OCI-LY3 (cell line): Measurements from ENCODE around the gene AP5M1.
"Not testable (repeated sequence)": the region's sequence is repeated elsewhere in the genome, so short reads cannot be mapped to it uniquely, and the experiment has no call there.

Source experiments
- H2AFZ ChIP-seq: fragments of 200-600, 300-600 bp; shearing (Covaris generic); 2 replicates; pipeline ENCODE4 v1.6.0; 2014; ENCODE audit warnings: antibody characterized with exemption, low read depth, low read length
- H3K27ac ChIP-seq: fragments of 200-600, 300-600 bp; sonication (generic); 2 replicates; pipeline ENCODE4 v1.5.1; 2014; ENCODE audit warnings: mild to moderate bottlenecking, low read length, moderate library complexity, mixed read lengths
- H3K27me3 ChIP-seq: fragments of 200-600, 300-600 bp; sonication (generic); 2 replicates; pipeline ENCODE4 v1.6.1; 2014; ENCODE audit warnings: low read depth, low read length, mixed read lengths
- H3K36me3 ChIP-seq: fragments of 200-600, 300-600 bp; sonication (generic); replicated peaks from 2 replicates; pipeline ENCODE3; 2014; ENCODE audit warnings: low read depth, low read length, mixed read lengths
- H3K4me1 ChIP-seq: fragments of 300-600, 200-600 bp; sonication (generic); 2 replicates; pipeline ENCODE4 v1.6.1; 2014; ENCODE audit warnings: low read length, mixed read lengths
- H3K4me2 ChIP-seq: fragments of 200-600, 300-600 bp; sonication (generic); 2 replicates; pipeline ENCODE4 v1.6.1; 2014; ENCODE audit warnings: low read length, mixed read lengths
- H3K4me3 ChIP-seq: fragments of 300-600, 200-600 bp; sonication (generic); 2 replicates; pipeline ENCODE4 v1.5.1; 2014; ENCODE audit warnings: antibody characterized with exemption, mild to moderate bottlenecking, low read length, moderate library complexity
- H3K79me2 ChIP-seq: fragments of 300-600, 200-600 bp; shearing (Covaris generic); 2 replicates; pipeline ENCODE4 v1.6.1; 2014; ENCODE audit warnings: mild to moderate bottlenecking, low read length, mixed read lengths
- H3K9ac ChIP-seq: fragments of 300-600, 200-600 bp; shearing (Covaris generic); 2 replicates; pipeline ENCODE4 v1.6.0; 2014; ENCODE audit warnings: mild to moderate bottlenecking, low read length, moderate library complexity
- H3K9me3 ChIP-seq: fragments of 200-600, 300-600 bp; shearing (Covaris generic); 2 replicates; pipeline ENCODE4 v1.6.1; 2014; ENCODE audit warnings: low read length, mixed read lengths; ENCODE audit not compliant: insufficient read depth
- H4K20me1 ChIP-seq: fragments of 200-600, 300-600 bp; sonication (generic); 2 replicates; pipeline ENCODE4 v1.6.1; 2016; ENCODE audit warnings: low read length, mixed read lengths; ENCODE audit not compliant: insufficient read depth
- EZH2phosphoT487 ChIP-seq: fragments of 200-600 bp; shearing (Covaris generic); IDR thresholded peaks from 2 replicates; pipeline ENCODE4 v1.6.1; 2018; ENCODE audit warnings: antibody characterized with exemption, mixed run types, low read depth
- TF ChIP-seq, protein P1 (sequence below): fragments of 200-600, 300-600 bp; sonication (generic); IDR thresholded peaks from 2 replicates; pipeline ENCODE4 v1.5.1; 2014; ENCODE audit warnings: antibody characterized with exemption, low read length, low read depth

The AP5M1 gene

DNA sequence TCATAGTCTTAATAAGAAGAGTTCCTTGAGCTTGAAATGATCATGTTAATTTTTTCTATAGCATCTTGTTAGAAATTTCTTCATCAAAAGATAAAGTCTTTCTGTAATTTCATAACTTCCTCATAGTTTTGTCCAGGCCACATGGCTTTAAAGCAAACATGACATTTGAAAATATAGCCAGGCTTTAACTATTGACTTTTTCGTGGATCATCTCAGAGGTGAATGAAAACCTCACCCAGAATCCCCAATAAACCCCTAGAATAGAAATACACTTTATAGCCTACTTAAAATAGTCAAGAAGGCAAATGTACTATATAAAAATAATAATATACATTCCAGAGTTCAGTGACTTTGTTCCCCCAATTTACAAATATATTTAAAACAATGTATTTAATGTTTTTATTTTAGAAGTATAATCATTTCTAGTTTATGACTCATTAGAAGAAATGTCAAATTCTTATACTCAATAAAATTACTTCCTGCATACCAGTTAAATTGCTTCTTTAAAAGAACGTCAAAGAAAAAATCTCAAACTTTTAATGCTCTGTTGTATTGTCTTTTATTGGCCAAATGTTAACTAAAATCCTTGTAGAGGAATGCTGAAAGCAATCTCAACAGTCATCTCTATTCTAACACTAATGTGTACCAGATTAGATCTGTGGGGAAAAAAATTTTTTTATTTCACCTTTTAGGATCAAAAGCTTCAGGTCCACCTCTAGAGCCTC is 21.7 kb upstream of the AP5M1 start:
- Histone ChIP-seq H3K4me1 (no peaks in the 10 kb centered on the region), H3K79me2 (peaks cover 31% of the 10 kb centered on the region), H3K4me3 (no peak overlapping the region), H3K9me3 (no peaks in the 10 kb centered on the region), H3K36me3 (peaks cover 8% of the 10 kb centered on the region), H2AFZ (no peak overlapping the region), H3K27ac (no peak overlapping the region), H3K27me3 (no peaks in the 10 kb centered on the region), H3K9ac (no peak overlapping the region), H4K20me1 (peaks cover 18% of the 10 kb centered on the region), H3K4me2 (no peak overlapping the region)
- TF ChIP-seq, protein P1, sequence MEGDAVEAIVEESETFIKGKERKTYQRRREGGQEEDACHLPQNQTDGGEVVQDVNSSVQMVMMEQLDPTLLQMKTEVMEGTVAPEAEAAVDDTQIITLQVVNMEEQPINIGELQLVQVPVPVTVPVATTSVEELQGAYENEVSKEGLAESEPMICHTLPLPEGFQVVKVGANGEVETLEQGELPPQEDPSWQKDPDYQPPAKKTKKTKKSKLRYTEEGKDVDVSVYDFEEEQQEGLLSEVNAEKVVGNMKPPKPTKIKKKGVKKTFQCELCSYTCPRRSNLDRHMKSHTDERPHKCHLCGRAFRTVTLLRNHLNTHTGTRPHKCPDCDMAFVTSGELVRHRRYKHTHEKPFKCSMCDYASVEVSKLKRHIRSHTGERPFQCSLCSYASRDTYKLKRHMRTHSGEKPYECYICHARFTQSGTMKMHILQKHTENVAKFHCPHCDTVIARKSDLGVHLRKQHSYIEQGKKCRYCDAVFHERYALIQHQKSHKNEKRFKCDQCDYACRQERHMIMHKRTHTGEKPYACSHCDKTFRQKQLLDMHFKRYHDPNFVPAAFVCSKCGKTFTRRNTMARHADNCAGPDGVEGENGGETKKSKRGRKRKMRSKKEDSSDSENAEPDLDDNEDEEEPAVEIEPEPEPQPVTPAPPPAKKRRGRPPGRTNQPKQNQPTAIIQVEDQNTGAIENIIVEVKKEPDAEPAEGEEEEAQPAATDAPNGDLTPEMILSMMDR = no peak
- no peak for TF ChIP-seq EZH2phosphoT487

- no peak overlapping the region for H2AFZ ChIP-seq
- no peaks in the 10 kb centered on the region for H3K27me3 ChIP-seq
- H4K20me1 ChIP-seq = peaks cover 60% of the 10 kb centered on the region
- no peak overlapping the region for H3K9ac ChIP-seq
- peaks cover 98% of the 10 kb centered on the region for H3K79me2 ChIP-seq
- H3K27ac ChIP-seq = peak overlapping the region; percentile 46
- peaks cover 10% of the 10 kb centered on the region for H3K36me3 ChIP-seq
- no peaks in the 10 kb centered on the region for H3K9me3 ChIP-seq
- TF ChIP-seq, protein P1 = no peak
- TF ChIP-seq EZH2phosphoT487 = no peak
- H3K4me2 ChIP-seq = peak overlapping the region; percentile 23; the same call in 1 of the 2 replicates
- H3K4me1 ChIP-seq = peaks cover 12% of the 10 kb centered on the region
- no peak overlapping the region for H3K4me3 ChIP-seq
These were observed 13.9 kb upstream of the AP5M1 start for GRCh38 chr14:57254884-57255283.

DNA sequence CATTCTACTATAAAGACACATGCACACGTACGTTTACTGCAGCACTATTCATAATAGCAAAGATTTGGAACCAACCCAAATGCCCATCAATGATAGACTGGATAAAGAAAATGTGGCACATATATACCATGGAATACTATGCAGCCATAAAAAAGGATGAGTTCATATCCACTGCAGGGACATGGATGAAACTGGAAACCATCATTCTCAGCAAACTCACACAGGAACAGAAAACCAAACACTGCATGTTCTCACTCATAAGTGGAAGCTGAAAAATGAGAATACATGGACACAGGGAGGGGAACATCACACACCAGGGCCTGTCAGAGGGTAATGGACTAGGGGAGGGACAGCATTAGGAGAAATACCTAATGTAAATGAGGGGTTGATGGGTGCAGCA is 10.6 kb upstream of the AP5M1 start:
- Histone ChIP-seq H3K79me2 (peaks cover 92% of the 10 kb centered on the region), H3K4me1 (peaks cover 12% of the 10 kb centered on the region), H4K20me1 (peaks cover 45% of the 10 kb centered on the region)
- not testable (repeated sequence) for H3K4me3 ChIP-seq, H3K27ac ChIP-seq, H2AFZ ChIP-seq, H3K9me3 ChIP-seq, H3K27me3 ChIP-seq, H3K4me2 ChIP-seq, H3K36me3 ChIP-seq, H3K9ac ChIP-seq

DNA sequence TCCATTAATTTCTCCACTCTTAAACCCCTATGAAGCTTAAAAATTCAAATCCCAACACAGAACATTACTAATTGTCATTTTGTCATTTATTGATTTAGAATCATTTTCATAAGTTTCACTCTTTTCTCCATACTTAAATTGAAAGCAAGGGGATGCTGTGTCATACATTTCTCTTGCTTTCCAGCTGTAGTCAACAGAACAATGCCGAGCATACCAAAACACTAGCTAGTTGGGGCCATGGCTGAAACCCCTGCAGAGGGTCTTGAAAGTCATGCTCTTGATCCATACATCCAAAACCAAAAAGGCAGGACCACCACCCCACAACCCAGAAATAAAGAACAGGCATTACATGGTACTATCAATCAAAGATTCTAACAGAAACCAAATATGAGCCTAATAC is 9.1 kb upstream of the AP5M1 start:
- H3K4me1 ChIP-seq = peaks cover 8% of the 10 kb centered on the region
- no peak overlapping the region for H2AFZ ChIP-seq
- peaks cover 91% of the 10 kb centered on the region for H3K79me2 ChIP-seq
- peaks cover 48% of the 10 kb centered on the region for H4K20me1 ChIP-seq
- no peak overlapping the region for H3K9ac ChIP-seq
- H3K4me2 ChIP-seq = no peak overlapping the region
- no peak overlapping the region for H3K4me3 ChIP-seq
- TF ChIP-seq, protein P1 = no peak
- no peak for TF ChIP-seq EZH2phosphoT487
- peaks cover 7% of the 10 kb centered on the region for H3K36me3 ChIP-seq
- no peaks in the 10 kb centered on the region for H3K27me3 ChIP-seq
- H3K9me3 ChIP-seq = no peaks in the 10 kb centered on the region
- no peak overlapping the region for H3K27ac ChIP-seq
